Dermis blood vessel endothelial cell (primary cell): ENCODE results near the gene RNF6. TPM values are rescaled to one million over a fixed set of nuclear protein-coding genes. Genes with fewer than 3 reads are reported as not detected.

ENCODE experiments used
- total RNA-seq: library from RNA; depleted of rRNA; stranded (reverse); fragments of >200 nt; gene quantifications from 2 replicates; pipeline ENCODE4 v1.2.3, GENCODE V29; 2014

The RNF6 gene
- total RNA-seq, 1 donor from 2014 or later, result 54.3 TPM

Other genes with a start within 250 kb of the RNF6 start
- 1.1 and 1.7 TPM in 2 replicates for gene SHISA2, start 170.3 kb downstream of the RNF6 start, total RNA-seq
- gene CDK8, start 31.8 kb upstream of the RNF6 start, total RNA-seq, result 12.8 and 16.6 TPM in 2 replicates